Measurements from ENCODE around the gene ZNF48.

The ZNF48 gene

GRCh38 chr16:30444231-30445148 is 49.3 kb downstream of the ZNF48 start:
- DNase-seq: no peak

- no peak for DNase-seq
These were observed 49.9 kb downstream of the ZNF48 start for GRCh38 chr16:30445149-30445407.

- DNase-seq: peak; percentile 89
These were observed 50.4 kb downstream of the ZNF48 start, which contains the start of gene SEPHS2 for GRCh38 chr16:30445408-30446202. TSS of gene SEPHS2 (minus strand) at chr16:30445874. CDS start at chr16:30445727, 147 bp downstream.

- DNase-seq: no peak
These were observed 51.0 kb downstream of the ZNF48 start for GRCh38 chr16:30446203-30446595.

GRCh38 chr16:30447512-30448226 is 52.4 kb downstream of the ZNF48 start:
- DNase-seq: no peak

GRCh38 chr16:30449116-30449435 is 53.9 kb downstream of the ZNF48 start:
- DNase-seq: no peak
